ENCODE measurements around the gene AP5Z1.

AP5Z1 gene, protein sequence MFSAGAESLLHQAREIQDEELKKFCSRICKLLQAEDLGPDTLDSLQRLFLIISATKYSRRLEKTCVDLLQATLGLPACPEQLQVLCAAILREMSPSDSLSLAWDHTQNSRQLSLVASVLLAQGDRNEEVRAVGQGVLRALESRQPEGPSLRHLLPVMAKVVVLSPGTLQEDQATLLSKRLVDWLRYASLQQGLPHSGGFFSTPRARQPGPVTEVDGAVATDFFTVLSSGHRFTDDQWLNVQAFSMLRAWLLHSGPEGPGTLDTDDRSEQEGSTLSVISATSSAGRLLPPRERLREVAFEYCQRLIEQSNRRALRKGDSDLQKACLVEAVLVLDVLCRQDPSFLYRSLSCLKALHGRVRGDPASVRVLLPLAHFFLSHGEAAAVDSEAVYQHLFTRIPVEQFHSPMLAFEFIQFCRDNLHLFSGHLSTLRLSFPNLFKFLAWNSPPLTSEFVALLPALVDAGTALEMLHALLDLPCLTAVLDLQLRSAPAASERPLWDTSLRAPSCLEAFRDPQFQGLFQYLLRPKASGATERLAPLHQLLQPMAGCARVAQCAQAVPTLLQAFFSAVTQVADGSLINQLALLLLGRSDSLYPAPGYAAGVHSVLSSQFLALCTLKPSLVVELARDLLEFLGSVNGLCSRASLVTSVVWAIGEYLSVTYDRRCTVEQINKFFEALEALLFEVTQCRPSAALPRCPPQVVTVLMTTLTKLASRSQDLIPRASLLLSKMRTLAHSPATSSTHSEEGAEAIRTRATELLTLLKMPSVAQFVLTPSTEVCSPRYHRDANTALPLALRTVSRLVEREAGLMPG

DNA sequence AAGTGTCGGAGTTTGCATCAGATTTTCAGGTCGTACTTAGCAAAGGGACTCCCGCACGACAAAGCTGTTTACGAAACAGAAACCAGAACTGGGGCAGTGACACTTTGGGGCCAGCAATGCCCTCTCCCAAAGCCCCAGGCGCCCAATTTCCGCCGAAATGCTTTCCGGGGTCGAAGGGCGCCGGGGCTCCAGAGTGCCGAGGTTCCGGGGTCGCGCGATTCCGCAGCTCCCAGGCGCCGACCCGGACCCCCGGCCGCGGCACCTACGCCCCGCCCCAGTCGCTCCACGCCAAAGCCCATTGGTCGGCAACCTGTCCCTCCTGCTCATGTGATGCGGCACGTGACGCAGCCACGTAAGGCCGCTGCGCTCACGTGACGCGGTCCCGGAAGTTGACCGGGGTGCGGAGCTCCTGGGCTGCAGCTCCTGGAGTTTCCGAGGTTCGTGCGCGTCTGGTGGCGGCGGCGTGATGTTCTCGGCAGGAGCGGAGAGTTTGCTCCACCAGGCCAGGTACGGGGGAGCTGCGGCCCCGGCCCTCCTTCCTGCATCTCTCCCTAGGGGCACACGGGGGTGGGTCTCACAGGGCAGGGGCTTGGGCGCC lies at the start of gene AP5Z1:
TSS of gene AP5Z1 (plus strand) at position 374 of the 598 bp plus-strand sequence. CDS start at position 467, 93 bp downstream.
- H3K27ac ChIP-seq = peak within 1 kb of the TSS; percentile 82
- TF ChIP-seq ZFX (IDR thresholded peaks at IDR 0.05) = no peak
- TF ChIP-seq, protein P1, sequence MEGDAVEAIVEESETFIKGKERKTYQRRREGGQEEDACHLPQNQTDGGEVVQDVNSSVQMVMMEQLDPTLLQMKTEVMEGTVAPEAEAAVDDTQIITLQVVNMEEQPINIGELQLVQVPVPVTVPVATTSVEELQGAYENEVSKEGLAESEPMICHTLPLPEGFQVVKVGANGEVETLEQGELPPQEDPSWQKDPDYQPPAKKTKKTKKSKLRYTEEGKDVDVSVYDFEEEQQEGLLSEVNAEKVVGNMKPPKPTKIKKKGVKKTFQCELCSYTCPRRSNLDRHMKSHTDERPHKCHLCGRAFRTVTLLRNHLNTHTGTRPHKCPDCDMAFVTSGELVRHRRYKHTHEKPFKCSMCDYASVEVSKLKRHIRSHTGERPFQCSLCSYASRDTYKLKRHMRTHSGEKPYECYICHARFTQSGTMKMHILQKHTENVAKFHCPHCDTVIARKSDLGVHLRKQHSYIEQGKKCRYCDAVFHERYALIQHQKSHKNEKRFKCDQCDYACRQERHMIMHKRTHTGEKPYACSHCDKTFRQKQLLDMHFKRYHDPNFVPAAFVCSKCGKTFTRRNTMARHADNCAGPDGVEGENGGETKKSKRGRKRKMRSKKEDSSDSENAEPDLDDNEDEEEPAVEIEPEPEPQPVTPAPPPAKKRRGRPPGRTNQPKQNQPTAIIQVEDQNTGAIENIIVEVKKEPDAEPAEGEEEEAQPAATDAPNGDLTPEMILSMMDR (conservative IDR thresholded peaks at IDR 0.05) = no peak

DNA sequence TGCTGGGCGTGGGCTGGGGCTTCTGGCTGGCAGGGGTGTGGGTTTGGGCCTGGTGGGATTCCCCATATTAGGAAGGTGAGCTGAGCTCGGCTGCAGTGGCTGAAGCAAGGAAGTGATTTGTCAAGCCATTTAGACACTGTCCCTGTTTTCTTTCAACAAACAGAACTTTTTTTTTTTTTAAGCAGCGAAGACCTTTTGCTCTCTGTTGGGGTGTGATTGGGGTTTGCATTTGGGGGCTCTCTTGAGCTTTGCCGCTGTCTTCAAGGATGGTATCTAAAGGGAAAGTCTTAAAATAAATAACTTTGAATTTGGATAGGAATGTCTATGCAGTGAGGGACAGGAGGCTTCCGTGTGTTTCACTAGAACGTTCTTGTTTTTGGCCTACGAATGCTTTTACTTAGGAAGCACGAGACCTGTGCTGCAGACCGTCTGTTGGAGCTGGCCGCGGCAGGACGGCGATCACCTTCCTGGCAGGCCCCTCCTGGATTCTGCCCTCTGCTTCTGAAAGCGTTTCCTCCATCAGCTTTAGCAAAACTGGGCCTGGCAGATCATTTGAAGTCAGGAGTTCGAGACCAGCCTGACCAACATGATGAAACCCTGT lies 49.5 kb upstream of the AP5Z1 start:
- TF ChIP-seq, protein P1 (conservative IDR thresholded peaks at IDR 0.05) = no peak
- no peak for TF ChIP-seq ZFX (IDR thresholded peaks at IDR 0.05)
- peak overlapping the region; percentile 46 for H3K27ac ChIP-seq

DNA sequence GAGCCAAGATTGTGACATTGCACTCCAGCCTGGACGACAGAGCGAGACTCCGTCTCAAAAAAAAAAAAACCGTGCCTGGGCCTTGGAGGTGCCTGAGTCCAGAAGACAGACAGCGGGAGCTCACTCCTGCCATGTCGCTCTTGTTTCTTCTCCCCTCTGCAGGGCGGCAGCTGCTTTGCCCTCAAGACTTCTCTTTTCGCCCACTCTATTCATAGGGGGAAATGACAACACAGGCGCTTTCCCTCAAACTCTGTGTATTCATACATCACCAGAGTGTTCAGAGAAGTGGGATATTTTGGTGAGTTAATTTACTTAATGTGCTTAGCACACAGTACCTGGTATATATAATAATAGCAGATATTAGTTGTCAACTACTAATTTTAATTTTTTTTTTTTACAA lies 48.9 kb upstream of the AP5Z1 start:
- no peak overlapping the region for H3K27ac ChIP-seq
- TF ChIP-seq, protein P1 (conservative IDR thresholded peaks at IDR 0.05) = no peak
- no peak for TF ChIP-seq ZFX (IDR thresholded peaks at IDR 0.05)

DNA sequence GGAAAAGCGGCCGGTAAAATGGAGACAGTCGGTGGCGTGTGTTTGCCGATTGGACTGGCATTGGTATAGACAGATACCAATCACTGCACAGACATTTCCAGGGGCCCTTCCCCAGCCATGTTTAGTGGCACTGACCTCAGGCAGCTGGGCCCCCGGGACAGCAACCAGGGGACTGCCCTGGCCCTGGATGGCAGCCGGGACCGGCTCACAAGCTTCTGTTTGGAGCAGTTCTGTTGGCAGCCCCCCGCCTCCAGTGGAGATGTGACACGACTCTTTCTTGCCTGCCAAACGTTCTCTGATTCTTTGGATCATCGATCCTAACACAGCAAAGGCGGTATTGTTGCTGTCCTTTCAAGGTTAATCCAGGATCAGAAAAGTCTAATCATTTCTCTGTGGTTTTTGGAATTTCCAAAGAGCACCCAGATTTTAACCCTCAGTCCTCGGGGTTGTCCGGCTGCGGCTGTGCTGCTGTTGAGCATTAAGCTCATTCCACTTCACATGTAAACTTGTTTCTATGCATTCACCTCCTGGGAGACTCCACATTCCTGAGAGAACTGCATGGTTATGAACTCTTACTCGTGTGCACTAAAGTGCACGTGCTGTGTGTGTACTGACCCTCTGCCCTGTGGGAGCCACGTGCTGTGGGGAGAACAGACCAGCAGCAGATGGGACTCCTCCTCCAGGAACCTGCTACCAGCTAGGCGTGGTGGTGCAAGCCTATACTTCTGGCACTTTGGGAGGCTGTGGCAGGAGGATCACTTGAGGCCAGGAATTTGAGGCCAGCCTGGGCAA lies 47.3 kb upstream of the AP5Z1 start:
- TF ChIP-seq, protein P1 (conservative IDR thresholded peaks at IDR 0.05) = no peak
- no peak for TF ChIP-seq ZFX (IDR thresholded peaks at IDR 0.05)
- H3K27ac ChIP-seq = no peak overlapping the region

DNA sequence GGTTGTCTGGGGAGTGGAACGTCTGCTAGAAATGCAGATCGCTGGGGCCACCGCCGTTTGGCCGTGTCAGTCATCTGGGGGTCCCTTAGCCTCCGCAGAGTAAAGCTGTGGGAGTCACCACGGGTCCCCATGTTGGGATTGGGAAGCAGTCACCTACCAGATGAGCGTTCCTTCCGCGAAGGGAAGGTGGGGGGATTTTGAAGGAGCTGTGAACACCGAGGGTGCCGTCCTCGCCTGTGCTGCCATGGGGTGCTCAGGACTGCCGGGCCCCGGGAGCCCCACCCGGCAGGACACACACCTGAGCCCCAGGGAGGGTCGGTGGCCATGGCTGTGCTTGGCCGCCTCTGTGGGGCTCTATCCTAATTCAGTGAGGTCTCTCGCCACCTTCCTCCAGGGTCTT lies 46.2 kb upstream of the AP5Z1 start:
- H3K27ac ChIP-seq = no peak overlapping the region
- no peak for TF ChIP-seq ZFX (IDR thresholded peaks at IDR 0.05)
- TF ChIP-seq, protein P1 (conservative IDR thresholded peaks at IDR 0.05) = no peak

DNA sequence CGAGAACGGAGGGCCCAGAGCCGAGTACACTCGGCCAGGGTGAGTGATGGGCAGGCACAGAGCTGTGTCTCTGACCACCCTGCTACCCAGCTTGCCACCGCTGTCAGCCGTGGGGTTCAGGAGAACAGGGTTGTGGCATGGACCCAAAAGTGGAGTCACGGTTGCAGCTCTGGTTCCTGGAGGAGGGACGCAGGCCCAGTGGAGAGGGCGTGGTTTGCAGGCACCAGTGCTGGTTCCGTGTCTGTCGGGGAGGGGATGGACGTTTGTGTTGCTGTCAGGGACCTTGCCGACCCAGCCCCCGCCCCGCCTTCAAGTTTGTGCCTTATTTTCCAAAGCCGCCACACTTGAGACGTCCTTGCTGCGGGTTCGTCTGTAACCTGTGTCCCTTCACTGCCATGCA lies 45.1 kb upstream of the AP5Z1 start:
- no peak overlapping the region for H3K27ac ChIP-seq

More for the DNA sequence above, 45.1 kb upstream of the AP5Z1 start:
- TF ChIP-seq ZFX (IDR thresholded peaks at IDR 0.05) = no peak
- TF ChIP-seq, protein P1 (conservative IDR thresholded peaks at IDR 0.05) = no peak

All from C4-2B (cell line).